C4-2B (cell line): ENCODE measurements around the gene JARID2.

Experiments
- ZFX ChIP-seq: fragments of 450-650 bp; IDR thresholded peaks from 2 replicates; pipeline ENCODE4 v1.6.1; 2017
- TF ChIP-seq, protein P1 (sequence below): fragments of 450-650 bp; conservative IDR thresholded peaks from 2 replicates; pipeline ENCODE4 v1.5.1; 2017; ENCODE audit warnings: mild to moderate bottlenecking

DNA sequence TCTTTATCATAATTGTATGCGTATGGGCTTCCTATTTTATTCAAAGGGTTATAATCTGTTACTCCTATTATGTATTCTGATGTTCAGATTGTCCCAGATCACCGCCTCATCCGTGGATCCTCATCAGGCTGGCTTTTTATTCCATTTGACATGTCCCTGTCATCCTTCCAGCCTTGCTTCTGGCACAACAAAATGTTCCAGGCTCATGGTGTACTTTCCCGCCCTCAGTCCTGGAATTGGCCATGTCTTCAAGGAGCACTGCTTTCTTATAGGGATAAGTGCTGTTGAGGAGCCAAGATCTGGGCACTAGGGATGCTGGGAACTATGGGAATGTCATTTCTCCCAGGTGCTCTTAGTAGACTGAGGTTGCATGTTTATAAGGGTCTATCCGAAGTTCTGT is 207.8 kb downstream of the JARID2 start:
- TF ChIP-seq, protein P1, sequence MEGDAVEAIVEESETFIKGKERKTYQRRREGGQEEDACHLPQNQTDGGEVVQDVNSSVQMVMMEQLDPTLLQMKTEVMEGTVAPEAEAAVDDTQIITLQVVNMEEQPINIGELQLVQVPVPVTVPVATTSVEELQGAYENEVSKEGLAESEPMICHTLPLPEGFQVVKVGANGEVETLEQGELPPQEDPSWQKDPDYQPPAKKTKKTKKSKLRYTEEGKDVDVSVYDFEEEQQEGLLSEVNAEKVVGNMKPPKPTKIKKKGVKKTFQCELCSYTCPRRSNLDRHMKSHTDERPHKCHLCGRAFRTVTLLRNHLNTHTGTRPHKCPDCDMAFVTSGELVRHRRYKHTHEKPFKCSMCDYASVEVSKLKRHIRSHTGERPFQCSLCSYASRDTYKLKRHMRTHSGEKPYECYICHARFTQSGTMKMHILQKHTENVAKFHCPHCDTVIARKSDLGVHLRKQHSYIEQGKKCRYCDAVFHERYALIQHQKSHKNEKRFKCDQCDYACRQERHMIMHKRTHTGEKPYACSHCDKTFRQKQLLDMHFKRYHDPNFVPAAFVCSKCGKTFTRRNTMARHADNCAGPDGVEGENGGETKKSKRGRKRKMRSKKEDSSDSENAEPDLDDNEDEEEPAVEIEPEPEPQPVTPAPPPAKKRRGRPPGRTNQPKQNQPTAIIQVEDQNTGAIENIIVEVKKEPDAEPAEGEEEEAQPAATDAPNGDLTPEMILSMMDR: no peak
- TF ChIP-seq ZFX: no peak
